HG03135 (cell line): ENCODE measurements around the gene RPL18A.

Experiments used
- ATAC-seq: cut with Tn5 transposase; IDR thresholded peaks from one replicate; pipeline ENCODE4 v1.9.1; 2021; ENCODE audit warnings: mild to moderate bottlenecking, moderate library complexity; ENCODE audit not compliant: unreplicated experiment

RPL18A gene

GRCh38 chr19:17859533-17860330 lies at the start of gene RPL18A:
Gene RPL18A (plus strand): TSS chr19:17859910. CDS start chr19:17859957, 47 bp downstream.
- ATAC-seq = peak; percentile 92

- ATAC-seq = no peak
Measured at GRCh38 chr19:17811103-17811502, 48.6 kb upstream of the RPL18A start.

DNA sequence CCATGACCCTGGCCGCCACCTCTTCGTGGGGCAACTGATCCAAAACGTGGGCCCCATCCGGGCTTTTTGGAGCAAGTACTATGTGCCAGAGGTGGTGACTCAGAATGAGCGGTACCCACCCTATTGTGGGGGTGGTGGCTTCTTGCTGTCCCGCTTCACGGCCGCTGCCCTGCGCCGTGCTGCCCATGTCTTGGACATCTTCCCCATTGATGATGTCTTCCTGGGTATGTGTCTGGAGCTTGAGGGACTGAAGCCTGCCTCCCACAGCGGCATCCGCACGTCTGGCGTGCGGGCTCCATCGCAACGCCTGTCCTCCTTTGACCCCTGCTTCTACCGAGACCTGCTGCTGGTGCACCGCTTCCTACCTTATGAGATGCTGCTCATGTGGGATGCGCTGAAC lies 48.0 kb upstream of the RPL18A start:
- no peak for ATAC-seq

DNA sequence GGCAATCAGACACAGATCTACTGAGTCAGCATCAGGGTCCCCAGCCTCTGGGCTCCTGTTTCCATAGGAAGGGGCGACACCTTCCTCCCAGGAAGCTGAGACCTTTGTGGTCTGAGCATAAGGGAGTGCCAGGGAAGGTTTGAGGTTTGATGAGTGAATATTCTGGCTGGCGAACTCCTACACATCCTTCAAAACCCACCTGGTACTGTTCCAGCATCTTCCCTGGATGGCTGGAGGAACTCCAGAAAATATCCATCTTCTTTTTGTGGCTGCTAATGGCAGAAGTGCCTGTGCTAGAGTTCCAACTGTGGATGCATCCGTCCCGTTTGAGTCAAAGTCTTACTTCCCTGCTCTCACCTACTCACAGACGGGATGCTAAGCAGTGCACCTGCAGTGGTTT lies 47.6 kb upstream of the RPL18A start:
- ATAC-seq = no peak

DNA sequence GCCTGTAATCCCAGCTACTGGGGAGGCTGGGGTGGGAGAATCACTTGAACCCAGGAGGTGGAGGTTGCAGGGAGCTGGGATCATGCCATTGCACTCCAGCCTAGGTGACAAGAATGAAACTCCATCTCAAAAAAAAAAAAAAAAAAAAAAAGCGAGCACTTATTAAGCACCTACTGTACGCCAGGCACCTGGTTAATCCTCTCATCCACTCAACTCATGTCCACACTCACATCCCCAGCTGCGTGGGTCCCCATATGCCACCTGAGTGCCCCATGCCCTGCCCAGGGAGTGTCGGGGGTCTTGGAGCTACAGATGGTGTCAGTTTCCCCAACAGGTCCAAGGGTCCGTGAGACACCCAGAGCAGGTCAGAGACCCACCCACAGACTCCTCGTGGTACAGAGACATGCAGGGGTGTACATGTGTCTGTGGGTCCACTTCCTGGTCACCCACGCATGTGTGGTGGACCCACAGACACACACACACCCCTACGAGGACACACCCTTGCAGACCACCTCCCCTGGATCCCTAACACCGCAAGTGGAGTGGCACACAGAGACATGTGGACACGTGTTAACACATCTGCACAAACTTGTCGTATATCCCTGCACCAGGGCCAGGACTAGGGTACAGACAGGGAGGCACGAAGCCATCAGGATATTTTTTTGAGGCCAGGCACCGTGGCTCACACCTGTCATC lies 41.9 kb upstream of the RPL18A start:
- ATAC-seq = no peak

- ATAC-seq = no peak
Measured at GRCh38 chr19:17821190-17821589, 38.5 kb upstream of the RPL18A start, which contains the start of gene INSL3. Gene INSL3 (minus strand): TSS chr19:17821519. CDS start chr19:17821506, 13 bp downstream.

DNA sequence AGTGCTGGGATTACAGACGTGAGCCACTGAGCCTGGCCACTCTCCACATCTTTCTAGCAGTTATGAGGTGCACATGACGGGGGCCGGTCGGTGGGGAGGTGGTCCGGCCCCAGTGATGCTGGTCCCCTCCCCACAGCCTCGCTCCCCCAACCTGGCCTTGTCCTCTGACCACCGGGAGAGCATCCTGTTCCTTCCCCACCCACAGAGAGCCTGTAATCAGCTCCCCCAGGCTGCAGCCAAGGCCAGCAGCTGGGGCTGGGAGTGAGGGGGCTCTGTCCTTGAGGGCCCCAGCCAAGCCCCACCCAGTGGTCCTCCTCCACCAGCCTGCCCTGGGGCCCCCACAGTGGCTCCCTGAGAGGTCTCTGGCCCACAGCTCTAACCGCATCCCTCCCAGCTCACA lies 35.4 kb upstream of the RPL18A start:
- ATAC-seq = no peak

- no peak for ATAC-seq
Measured at GRCh38 chr19:17826508-17827056, 33.1 kb upstream of the RPL18A start.

- ATAC-seq = no peak
Measured at GRCh38 chr19:17829855-17830566, 29.7 kb upstream of the RPL18A start.

- no peak for ATAC-seq
Measured at GRCh38 chr19:17830567-17831418, 28.9 kb upstream of the RPL18A start.

- no peak for ATAC-seq
Measured at GRCh38 chr19:17831419-17831888, 28.3 kb upstream of the RPL18A start.

GRCh38 chr19:17832443-17833208 lies 27.1 kb upstream of the RPL18A start:
- ATAC-seq = no peak

GRCh38 chr19:17834350-17835181 lies 25.1 kb upstream of the RPL18A start:
- no peak for ATAC-seq

DNA sequence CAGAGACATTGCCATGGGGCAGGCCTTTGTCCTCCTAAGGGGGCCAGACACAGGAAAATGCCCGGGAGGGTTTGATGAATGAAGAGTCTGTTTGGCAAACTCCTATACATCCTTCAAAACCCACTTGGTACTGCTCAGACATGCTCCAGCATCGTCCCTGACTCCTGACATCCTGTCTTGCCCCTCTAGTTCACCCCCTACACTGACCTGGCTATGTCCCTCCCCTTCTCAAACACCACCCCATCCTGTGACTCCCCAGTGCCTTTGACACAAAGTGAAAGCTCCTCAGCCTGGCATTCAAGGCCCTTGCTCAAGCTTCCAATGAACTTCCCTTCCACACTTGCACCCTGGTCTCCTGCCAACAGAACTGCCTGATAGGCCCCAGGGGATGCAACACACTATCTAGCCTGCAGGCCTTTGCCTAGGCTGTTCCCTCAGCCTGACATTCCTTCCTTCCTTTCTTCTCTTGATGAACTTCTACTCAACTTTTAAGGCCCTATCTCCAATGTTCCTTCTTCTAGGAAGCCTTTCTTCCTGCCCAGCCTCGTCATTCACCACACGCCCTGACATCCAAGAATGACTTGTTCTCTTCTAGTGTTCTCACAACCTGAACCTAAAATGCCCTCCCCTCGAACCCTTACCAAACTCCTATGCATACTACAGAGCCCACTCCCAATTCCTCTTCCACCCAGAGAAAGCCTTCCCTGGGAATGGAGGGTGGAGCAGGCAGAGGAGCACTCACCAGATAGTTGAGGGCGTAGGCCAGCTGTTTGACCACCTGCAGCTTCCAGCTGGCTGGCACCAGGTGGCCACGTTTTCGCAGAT lies 24.3 kb upstream of the RPL18A start:
- no peak for ATAC-seq

DNA sequence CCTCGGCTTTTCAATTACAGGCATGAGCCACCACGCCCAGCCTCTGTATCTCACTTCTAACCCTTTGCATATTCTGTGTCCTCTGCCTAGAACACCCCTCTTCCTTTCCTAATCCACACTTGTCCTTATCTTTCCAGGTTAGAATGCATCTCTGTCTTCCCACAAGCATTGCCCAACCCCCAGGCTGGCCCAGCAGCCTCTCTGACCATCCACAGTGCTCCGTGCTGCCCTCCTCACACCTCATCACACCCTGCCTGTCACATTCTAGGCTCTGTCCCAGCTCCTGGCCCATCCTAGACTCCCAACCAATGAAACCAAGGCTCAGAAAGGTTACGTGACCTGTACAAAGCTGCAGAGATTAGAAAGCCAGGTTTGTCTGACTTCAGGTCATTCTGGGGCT lies 23.2 kb upstream of the RPL18A start:
- no peak for ATAC-seq

- ATAC-seq = no peak
Measured at GRCh38 chr19:17837972-17838371, 21.7 kb upstream of the RPL18A start.

DNA sequence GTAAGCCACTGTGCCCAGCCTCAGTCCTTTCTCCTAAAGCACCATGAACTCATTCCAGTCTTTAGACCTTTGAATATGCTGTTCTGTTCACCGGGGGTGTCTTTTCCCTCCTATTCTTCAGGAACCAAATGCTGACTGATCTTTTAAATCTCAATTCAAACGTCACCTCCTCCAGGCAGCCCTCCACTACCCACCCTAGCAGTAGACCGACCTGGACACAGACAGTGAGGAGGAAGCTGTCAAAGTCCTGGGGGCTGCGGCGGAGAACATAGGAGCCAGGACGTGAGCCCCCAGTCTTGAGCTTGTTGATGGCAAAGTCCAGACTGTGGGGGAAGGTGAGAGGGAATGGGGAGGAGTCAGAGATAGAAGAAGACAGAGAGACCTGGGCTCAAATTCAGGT lies 19.7 kb upstream of the RPL18A start:
- ATAC-seq = no peak

DNA sequence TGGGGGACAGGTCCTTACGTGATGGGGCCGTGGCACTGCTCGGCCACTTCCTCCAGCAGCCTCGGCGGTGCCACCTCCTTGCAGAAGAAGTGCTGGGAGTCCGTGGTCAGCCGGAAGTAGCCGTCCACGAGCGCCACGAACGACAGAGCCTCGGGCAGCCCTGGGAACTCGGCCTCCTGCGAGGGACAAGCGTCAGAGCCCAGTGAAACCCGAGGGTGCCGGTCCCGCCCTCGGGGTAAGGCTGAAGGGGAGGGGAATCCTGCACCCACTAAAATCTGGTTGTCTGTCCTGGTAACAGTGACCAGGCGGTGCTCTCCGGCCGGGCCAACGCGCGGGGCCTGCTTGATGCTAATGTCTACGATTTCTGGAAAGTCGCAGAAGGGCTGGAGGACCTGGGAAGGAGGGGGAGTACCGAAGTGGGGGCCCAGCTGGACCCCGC lies 18.3 kb upstream of the RPL18A start:
- no peak for ATAC-seq
